ENCODE measurements around the gene MLYCD.

MLYCD gene

DNA sequence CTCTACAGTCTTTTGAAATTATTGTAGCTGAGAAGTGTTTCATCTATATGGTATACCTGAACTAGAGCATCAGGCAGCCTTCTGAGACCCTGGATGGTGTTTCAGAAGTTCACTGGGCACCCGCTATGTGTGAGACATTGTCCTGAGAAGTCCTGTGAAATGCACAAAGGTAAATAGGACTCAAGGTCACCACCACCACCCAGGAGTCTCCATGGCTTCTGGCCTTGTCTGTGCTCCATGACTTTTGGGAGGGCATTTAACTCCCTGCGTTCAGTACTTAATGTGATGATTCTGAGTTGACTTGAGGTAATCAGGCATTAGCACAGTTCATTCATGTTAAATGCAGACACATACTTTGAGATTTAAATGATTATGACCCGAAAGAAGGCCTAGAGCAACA is 1.1 kb downstream of the MLYCD start:
- DNase-seq, result no peak

DNA sequence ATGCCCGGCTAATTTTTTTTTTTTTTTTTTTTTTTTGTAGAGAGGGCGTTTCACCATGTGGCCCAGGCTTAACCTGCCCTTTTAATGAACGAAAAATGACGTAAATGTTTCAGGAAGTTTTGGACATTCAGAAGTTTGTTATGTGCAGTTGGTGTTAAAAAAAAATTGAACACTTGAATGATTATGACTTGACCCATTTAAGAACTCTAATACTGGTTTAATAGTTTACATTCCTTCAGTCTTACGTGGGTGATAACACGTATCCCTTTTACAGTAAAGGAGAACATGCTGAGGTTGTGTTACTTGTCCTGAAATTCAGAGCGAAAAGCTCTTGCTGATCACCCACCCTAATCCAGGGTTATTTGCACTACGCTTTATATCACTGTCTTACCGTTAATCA is 1.7 kb downstream of the MLYCD start:
- DNase-seq, result no peak

DNA sequence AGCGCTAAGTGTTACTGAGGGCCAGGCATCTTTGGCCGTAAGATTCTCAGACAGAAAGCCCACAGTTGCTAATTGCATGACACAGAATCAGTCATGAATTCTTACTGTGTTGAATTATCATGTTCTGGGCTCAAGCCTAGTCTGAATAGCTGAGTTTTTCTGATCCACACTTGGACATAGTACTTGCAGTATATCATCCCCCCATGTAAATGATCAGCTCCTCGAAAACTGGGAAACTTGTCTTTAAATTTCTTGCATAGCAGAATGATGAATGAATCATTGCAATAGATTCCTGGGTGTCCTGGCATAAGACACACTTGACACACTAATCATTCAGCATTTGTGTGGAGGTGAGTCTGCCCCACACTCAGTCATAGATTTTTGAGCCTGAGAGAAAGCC is 2.2 kb downstream of the MLYCD start:
- no peak for DNase-seq

DNA sequence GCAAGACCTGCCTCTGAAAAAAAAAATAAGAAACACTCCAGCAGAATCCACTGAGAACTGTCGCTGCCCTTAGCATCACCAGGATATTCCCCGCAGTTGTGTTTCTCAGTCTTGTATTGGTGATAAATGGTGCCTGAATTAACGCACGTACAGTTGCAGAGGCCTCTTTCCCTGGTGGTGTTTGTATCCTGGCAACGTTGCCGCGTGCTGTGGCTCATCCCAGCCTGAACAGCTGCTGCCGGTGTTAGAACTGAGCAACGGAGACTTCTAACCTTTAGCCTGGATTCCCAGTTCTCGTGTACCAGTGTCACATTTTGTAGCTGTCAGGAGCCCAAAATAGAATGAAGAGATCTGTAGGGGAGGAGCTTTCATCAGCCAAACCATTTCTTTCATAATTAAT is 4.8 kb downstream of the MLYCD start:
- no peak for DNase-seq

DNA sequence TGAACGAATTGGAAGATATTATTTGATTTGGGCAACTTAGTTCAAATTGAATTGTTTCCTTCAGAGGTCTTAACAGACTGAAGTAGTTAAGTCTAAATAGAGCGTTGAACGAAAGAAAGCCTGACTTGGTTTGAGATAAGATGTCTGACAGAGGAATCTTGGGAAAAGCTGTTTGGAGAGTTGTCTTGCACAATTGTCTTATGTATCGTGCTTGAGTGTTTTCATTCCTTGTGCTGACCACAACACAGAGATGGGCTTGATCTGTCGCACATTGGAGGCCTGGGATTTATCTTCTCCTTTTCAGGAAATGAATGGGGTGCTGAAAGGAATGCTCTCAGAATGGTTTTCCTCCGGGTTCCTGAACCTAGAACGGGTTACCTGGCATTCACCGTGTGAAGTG is 7.8 kb downstream of the MLYCD start:
- no peak for DNase-seq

DNA sequence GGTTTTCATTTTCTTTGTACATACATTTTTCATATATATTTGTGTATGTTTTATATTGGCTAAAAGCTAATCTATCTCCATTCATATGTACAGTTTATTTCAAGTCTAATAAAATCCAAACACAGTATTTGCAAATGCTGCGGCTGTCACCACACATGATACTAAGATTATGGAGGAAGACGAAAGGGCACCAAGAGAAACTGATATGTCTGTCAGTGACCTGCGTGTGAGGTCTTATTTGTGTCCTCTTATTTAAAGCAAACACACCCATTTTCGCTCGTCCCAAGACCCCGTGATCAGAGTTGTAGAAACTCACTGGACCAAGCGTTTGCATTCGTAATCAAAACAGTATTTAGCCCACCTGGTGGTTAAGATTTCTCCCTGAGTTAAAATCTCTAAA is 8.2 kb downstream of the MLYCD start:
- DNase-seq, result no peak

DNA sequence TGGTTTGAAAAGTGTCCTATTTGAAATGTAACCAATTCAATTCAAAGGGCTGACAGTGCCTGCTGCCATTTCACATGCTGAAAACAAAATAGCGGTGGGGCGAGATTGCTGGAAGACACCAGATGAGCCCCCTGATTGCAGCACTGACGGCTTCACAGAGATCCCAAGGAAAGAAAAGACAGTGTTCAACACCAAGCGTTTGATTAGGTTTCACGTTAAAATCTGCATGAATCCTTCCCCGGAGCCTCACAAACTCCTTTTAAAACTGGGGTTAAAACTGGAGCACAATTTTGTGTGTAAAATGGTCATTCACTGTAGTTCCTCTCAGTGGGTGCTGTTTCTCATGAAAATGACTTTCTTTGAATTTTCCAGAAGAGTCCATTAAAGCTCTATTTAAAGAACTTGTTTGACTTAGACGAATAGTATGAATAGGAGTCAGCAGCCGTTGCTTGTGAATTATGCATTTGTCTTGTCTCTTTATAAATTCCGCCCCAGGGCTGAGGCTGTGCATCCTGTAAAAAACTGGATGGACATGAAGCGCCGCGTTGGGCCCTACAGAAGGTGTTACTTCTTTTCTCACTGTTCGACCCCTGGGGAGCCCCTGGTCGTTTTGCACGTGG is 8.8 kb downstream of the MLYCD start:
- no peak for DNase-seq

DNA sequence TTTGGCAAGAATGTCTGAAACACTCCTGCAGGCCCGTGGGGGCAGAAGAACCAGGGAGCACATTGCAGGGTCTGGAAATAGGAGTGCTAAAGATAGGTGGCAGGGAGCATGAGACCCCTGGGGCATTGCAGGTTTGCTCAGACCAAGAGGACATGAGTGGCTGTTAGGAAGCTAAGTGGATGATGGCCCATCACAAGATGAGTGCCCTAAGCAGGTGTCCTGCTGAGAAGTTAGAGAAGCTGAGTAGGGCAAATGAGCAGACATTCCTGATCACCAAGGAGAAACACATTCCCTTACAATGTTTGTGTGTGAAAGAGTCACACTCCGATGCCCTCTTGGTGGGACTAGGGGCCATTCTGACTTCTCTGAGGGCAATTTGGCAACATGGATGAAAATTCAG is 9.9 kb downstream of the MLYCD start:
- DNase-seq, result no peak

DNA sequence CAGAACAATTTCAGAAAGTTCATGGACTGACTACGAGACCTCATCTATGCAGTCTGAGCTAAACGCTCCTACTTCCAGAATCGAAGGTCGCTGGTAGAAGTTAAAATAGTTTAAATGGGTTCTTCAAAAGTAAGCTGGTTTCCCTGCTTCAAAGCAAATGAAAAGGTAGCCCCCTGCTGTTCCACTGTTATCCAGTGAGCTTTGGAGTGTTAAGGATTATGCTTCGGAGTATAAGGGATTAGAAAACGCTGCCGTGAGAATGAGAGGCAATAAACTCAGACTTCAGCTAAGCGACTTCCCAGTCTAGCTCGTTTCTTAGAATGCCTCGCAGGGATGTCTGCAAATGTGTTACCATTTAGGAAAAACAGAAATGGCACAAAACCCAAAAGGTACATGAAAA is 12.4 kb downstream of the MLYCD start:
- DNase-seq, result no peak

DNA sequence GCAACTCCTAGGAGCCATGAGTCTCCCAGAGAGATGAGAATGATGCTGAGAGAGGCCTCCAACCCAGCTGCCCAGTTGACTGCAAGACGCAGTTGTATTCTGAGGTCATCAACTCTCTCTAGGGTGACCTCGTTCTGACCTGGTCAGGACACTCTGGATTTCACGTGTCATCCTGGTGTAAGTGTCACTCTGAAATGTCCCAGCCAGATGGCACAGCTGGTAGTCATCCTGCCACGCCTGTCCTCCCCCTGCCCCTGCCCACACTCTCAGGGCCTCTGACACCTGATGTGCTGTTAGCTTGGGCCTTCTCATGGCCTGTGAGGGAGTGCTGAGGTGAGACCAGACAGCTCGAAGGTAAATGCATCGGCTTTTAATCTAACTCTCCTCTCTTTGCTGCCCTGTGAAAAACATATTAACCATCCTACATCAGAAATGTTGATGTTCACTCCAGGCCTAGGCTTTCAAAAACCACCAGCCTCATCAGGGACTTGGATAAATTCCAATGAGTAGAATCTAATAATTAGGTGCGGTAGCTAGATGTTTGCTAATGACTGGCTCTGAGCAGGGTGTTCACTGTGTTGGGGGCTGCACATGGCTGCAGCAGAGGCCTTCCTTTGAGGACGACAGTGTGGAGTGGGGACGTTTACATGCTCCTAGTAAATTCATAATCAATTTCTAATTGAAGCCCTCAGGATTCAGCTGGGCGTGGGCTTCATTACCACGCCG is 13.8 kb downstream of the MLYCD start:
- DNase-seq, result no peak

DNA sequence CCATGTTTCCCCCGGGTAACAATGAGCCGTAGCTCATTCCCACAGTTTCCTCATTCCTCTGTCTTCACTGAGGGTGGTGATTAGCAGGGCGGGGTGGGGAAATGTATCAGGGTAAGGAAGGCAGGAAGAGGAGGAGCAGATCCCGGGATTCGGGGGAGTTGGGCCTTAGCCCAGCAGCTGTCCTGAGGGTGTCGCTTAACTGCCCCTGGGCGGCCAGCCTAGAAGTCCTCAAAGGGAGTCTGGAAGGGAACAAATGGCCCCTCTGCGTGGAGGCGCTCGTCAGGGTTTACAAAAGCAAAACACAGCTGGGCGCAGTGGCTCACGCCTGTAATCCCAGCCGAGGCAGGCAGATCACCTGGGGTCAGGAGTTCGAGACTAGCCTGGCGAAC is 14.3 kb downstream of the MLYCD start:
- no peak for DNase-seq

DNA sequence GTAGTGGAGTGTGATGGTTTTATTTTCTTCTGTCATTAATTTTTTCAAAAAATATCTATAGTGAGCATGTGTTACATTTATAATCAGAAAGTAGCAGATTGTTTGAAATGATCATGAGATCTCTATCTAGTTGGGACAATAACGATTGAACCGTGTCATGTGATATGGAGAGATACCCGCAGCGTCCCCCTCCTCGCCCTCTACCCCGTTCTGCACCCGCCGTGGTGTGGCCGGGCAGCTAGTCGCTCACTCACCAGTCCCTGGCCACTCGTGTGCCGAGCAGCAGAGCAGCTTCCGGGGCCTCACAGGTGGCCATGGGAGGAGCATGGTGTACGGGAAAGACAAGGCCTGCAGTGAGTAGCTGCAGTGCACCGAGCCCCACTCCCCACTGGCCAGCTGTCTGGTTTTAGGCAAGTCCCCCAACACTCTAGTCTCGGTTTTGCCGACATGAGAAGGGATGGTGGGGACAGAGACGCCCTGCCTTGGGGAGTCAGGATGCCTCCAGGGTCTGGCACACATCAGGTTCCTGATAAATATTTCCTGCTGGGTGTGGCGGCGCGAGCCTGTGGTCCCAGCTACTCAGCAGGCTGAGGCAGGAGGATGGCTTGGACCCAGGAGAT is 15.3 kb downstream of the MLYCD start:
- no peak for DNase-seq

DNA sequence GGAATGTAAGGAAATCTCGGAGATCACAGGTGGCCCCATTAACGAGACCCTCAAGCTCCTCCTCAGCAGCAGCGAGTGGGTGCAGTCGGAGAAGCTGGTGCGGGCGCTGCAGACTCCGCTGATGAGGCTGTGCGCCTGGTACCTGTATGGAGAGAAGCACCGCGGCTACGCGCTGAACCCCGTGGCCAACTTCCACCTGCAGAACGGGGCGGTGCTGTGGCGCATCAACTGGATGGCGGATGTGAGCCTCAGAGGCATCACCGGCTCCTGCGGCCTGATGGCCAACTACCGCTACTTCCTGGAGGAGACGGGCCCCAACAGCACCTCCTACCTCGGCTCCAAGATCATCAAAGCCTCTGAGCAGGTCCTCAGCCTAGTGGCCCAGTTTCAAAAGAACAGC is 16.2 kb downstream of the MLYCD start:
- no peak for DNase-seq

DNA sequence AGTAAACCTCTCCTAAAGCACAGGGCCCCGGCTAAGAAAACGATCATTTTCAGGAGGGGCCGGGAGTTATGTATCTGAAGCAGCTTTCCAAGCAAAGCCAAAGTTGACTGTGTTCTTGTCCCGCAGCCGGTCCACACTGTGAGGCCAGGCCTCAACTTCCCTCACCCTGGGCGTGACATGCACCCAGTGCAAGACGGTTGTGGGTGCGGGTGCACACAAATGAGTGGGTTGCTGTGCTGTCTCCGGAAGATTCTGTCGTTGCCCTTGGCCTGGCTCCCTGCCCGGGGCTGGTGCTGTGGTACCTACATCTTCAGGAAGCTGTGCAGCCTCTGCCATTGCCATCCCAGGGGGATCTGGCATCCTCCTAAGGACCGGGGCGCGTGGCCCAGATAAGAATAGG is 16.6 kb downstream of the MLYCD start:
- DNase-seq, result no peak

DNA sequence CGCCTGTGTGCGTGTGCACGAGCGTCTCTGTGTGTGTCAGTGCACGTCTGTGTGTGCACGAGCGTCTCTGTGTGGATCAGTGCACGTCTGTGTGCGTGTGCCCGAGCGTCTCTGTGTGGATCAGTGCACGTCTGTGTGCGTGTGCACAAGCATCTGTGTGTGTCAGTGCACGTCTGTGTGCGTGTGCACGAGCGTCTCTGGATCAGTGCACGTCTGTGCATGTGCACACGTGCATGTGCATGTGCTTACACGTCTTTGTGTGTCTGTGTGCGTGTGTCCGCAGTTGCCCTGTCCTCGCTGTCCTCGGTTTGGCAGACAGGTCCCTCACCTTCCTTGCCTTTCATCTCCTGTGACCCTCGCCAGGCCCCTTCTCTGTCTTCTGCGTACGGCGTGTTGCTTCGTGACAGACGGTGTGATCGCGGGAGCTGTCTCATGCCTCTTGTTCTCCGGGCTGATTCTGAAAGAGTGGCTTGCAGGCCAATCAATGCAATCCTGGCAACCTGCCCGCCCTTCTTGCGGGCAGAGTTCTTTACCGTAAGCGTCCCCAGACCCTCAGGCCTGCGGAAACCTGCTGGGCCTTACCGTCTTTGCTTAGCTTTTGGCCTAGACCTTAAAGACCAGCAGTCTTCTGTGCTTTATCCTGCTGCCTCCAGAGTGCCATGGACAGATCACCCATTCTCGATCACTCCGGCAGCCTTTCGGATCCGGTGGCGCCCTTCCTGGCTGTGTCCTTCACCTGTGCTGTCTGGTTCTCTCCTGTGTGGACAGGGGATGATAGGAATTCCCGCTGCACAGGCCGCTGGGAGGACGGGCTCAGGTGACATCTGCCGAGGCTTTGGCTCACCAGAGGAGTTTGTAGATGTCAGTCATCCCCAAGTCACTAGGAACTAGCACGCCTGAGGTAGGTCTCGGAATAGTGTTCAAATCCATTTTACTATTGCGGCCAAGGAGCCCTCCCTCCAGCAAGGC is 18.5 kb downstream of the MLYCD start:
- DNase-seq, result no peak

DNA sequence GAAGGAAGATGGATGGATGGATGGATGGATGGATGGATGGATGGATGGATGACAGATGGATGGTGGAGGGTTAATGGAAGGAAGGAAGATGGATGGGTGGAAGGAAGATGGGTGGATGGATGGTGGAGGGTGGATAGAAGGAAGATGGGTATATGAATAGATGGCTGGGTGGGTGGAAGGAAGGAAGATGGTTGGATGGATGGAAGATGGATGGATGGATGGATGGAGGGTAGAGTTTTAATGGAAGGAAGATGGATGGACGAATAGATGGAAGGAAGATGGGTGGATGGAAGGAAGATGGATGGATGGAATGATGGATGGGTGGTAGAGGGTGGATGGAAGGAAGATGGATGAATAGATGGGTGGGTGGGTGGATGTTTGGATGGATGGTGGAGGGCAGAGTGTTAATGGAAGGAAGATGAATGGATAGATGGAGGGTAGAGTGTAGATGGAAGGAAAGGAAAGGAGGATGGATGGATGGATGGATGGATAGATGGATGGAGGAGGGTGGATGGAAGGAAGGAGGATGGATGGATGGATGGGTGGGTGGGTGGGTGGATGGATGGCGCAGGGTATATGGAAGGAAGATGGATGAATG is 22.1 kb downstream of the MLYCD start:
- no peak for DNase-seq

DNA sequence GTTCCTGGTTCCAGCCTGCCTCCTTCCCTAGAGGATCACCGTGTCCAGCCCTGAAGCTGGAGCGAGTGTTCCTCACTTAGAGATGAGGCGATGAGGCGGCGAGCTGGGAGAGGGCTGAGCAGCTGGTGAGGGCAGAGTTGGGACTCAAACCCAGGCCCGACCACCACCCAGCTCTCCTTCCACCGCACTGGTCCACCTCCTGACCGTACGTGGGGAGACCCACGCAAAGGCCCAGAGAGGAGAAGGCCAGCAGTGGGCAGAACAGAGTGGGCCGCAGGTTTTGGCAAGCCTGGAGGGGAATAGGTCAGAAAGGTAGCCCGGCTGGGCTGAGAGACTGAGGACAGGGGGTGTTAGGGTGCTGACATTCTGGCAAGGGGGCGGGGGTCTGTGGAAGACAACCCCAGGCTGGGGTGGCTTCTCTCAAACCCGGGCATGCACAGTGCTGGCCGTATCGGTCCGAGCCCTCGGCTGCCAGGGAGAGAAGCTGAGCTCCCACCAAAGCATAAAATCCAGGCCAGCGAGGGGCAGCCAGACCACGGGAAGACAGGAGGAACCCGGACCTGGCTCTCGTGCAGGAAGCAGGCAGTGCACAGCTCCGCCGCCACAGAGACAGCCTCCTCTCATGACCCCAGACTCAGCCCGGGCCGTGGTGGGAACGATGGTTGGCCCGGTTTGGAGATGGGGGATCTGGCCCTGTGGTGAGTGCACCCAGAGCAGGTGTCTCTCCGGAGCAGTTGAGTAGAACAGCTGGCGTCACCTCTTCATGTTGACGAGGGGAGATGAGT is 24.9 kb downstream of the MLYCD start:
- no peak for DNase-seq

DNA sequence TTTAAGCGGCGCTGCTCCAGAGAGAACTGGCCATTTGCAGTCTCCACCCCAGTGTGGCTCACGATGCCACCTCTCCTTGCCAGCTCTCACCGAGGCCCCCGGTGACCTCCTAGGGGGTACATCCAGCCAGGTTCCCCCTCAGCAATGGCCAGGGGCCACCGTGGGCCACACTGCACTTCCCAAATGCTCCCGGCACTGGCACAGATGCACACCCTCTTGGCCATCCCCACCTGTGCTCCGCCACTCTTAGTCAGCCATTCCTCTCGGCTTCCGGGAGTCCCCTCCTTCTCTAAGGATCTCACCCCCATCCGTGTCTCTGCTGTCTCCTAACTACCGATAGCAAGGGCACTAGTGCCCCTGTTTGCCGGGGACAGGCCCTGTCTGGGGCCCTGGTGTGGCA is 25.8 kb downstream of the MLYCD start:
- no peak for DNase-seq

DNA sequence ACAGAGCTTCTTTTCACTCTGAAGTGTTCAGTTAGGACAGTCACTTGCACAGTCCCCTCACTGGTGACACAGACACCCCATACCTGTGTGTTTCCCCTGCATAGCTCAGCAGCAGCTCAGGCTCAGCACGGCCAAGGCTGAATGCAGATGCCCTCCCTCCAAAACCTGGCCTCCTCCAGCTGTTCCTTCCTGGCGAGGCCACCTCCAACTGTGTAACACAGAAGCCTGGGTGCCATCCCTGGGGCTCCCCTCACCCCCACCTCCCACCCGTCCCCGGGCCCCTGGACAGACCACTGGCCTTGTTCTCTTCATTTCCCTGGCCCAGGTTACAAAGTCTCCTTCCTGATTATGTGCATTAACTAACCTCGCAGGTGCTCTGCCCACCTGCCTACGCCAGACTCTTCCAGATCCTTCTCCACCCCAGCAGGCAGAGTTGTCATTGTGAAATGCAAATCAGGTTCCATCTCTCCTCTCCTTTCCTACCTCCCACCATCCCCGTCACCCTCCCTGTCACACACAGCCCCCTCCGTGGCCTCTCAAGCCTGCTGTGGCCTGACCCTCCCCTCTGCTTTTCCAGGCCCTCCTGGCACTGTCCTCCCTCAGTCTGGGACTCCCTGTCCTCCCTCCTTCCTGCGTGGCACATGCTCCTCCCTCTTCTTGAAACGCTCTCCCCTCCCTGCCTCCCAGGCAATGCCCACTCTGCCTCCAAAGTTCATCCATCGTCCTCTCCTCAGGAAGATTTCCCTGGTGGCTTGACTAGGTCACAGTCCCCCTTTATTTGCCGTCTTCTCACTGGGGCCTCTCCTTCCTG is 26.4 kb downstream of the MLYCD start:
- no peak for DNase-seq

DNA sequence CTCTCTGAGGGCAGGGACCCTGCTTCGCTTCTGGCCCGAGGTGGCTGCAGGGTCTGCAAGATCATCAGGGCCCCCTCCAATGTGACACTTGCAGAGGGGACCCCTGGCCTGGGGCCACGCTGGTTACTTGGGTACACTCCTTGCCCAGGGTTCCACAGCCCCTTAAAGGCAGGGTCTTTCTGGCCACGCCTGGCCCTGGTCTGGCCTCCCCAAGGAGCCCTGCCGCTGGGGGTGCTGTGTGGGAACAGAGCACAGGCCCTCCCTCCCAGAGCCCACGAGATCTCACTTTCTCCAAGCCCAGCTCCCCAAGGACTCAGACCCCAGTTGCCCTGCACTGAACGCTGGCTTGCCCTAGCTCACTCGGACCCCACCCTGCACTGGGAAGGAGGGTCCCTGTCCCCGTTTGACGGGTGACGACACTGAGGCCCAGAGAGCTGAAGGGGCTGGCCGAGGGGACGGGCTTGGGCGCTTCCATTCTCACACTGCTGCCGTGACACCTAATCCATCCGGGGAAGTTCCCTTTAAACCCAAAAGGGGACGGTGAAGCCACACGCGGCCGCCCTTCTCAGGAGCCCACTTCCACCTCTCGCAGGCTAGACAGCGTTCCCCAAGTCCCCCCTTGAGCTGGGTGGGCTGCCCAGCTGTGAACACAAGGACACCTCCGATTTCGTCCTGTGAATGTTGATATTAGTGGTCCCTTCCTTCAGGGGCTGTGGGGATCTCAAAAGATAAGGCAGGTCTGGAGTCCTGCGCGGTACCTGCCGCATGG is 27.2 kb downstream of the MLYCD start:
- DNase-seq, result no peak

All from GOT3 (cell line).